ENCODE data around the gene SCG2. TPM values are rescaled to one million over a fixed set of nuclear protein-coding genes. Genes with fewer than 3 reads are reported as not detected.

SCG2 gene
- total RNA-seq, 2 experiments from 2014 or later, result not detected

DNA sequence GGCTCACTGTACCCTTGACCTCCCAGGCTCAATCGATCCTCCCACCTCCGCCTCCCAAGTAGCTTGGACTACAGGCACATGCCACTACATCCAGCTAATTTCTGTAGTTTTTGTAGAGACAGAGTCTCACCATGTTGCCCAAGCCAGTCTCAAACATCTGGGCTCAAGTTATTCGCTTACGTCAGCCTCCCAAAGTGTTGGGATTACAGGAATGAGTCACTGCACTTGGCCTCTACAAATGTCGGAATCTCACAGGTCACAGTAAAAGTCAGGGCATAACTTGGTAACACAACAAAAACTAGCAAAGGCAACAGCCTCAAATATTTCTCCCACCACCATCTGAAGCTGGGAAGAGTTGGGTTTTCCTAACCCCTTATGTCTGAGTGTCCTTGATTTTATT lies 25.3 kb downstream of the SCG2 start:
- intact Hi-C loops (cut with DNase I, micrococcal nuclease), result no loop called here
- Mint-ChIP-seq H3K27ac (no peak overlapping the region), H3K4me1 (ENCODE audit: low read depth) (no peaks in the 10 kb centered on the region), H3K27me3 (peaks cover 2% of the 10 kb centered on the region), H3K4me3 (no peak overlapping the region), H3K9me3 (peaks cover 2% of the 10 kb centered on the region), H3K36me3 (ENCODE audit: low read depth) (no peaks in the 10 kb centered on the region)
- no peak overlapping the region for H3K4me3 ChIP-seq (ENCODE audit: low read length)
- no peaks in the 10 kb centered on the region for H3K27me3 ChIP-seq (ENCODE audit: control insufficient read depth in 1 of 2, insufficient read depth in 2 of 2, low read length in 2 of 2)
- peaks cover 0 to 3% of the 10 kb centered on the region in 2 experiments for H3K9me3 ChIP-seq (ENCODE audit: control insufficient read depth in 1 of 2, insufficient read depth in 1 of 2, low read length in 2 of 2)
- H3K4me1 ChIP-seq (ENCODE audit: insufficient read depth, low read length), result no peaks in the 10 kb centered on the region
- TF ChIP-seq, protein P1, sequence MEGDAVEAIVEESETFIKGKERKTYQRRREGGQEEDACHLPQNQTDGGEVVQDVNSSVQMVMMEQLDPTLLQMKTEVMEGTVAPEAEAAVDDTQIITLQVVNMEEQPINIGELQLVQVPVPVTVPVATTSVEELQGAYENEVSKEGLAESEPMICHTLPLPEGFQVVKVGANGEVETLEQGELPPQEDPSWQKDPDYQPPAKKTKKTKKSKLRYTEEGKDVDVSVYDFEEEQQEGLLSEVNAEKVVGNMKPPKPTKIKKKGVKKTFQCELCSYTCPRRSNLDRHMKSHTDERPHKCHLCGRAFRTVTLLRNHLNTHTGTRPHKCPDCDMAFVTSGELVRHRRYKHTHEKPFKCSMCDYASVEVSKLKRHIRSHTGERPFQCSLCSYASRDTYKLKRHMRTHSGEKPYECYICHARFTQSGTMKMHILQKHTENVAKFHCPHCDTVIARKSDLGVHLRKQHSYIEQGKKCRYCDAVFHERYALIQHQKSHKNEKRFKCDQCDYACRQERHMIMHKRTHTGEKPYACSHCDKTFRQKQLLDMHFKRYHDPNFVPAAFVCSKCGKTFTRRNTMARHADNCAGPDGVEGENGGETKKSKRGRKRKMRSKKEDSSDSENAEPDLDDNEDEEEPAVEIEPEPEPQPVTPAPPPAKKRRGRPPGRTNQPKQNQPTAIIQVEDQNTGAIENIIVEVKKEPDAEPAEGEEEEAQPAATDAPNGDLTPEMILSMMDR (IDR thresholded peaks at IDR 0.05), result no peak
- no peak for DNase-seq
- ChIA-PET CTCF (interaction anchor here (1.5 kb wide), 1 partner anchor 9 kb away, joined by 4 read pairs; no protein-coding TSS in a partner anchor), POLR2A (no interaction called here)
- H3K36me3 ChIP-seq (ENCODE audit: insufficient read depth, low read length), result no peaks in the 10 kb centered on the region
- ATAC-seq (ENCODE audit: poor library complexity), result no peak
- H3K27ac ChIP-seq (ENCODE audit: low read depth in 1 of 2, low read length in 2 of 2), result no peak overlapping the region

DNA sequence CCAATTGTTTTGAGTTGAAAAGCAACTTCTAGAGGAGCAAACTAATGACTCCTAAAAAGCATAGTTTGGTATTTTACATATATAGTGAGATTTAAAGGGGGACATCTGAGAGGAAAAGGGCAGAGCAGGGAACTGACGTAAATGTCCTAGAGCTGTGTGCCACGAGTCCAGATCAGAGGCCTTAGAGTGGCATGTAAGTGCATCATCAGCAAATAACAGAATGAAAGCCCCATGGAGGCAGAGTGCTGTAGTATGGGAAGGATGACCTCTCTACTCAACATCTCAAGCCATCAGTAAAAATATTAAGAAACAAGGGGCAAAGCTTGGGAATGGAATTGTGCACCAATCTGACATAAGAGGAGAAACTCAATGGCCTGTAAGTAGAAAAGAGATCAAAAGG lies 31.4 kb downstream of the SCG2 start:
- no peaks in the 10 kb centered on the region for H3K36me3 Mint-ChIP-seq (ENCODE audit: low read depth)
- H3K9me3 ChIP-seq (ENCODE audit: control insufficient read depth in 1 of 2, insufficient read depth in 1 of 2, low read length in 2 of 2), result no peaks in the 10 kb centered on the region
- H3K4me1 ChIP-seq (ENCODE audit: insufficient read depth, low read length), result no peaks in the 10 kb centered on the region
- H3K27me3 Mint-ChIP-seq, result peaks cover 3% of the 10 kb centered on the region
- ATAC-seq (ENCODE audit: poor library complexity) (no peak), DNase-seq (no peak)
- no peak overlapping the region for H3K27ac Mint-ChIP-seq
- POLR2A ChIA-PET, result no interaction called here
- no peaks in the 10 kb centered on the region for H3K27me3 ChIP-seq (ENCODE audit: control insufficient read depth in 1 of 2, insufficient read depth in 2 of 2, low read length in 2 of 2)
- H3K4me1 Mint-ChIP-seq (ENCODE audit: low read depth), result no peaks in the 10 kb centered on the region
- TF ChIP-seq, protein P1 (IDR thresholded peaks at IDR 0.05), result no peak
- no peak overlapping the region for H3K27ac ChIP-seq (ENCODE audit: low read depth in 1 of 2, low read length in 2 of 2)
- H3K4me3 ChIP-seq (ENCODE audit: low read length), result no peak overlapping the region
- H3K36me3 ChIP-seq (ENCODE audit: insufficient read depth, low read length), result no peaks in the 10 kb centered on the region
- no peak overlapping the region for H3K4me3 Mint-ChIP-seq
- intact Hi-C loops (cut with DNase I, micrococcal nuclease), result no loop called here
- H3K9me3 Mint-ChIP-seq, result no peaks in the 10 kb centered on the region
- CTCF ChIA-PET, result no interaction called here

DNA sequence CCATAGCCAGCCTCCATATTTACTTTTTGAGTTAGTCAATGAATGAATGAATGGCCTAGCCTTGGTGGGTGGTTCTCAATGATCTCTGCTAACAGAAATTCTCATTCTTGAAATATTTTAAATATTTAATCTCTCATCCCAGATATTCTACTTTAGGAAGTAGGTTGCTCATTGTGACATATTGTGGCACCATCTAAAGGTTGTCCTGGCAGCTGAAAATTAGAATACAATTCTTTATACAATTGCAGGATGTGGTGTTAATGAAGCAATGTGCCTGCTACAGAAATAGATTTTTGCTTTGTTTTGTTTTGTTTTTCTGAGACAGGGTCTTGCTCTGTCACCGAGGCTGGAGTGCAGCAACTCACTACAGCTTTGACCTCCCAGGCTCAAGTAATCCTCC lies 35.8 kb downstream of the SCG2 start:
- Mint-ChIP-seq H3K9me3 (no peaks in the 10 kb centered on the region), H3K4me3 (no peak overlapping the region), H3K36me3 (ENCODE audit: low read depth) (no peaks in the 10 kb centered on the region), H3K27me3 (peaks cover 3% of the 10 kb centered on the region), H3K27ac (no peak overlapping the region), H3K4me1 (ENCODE audit: low read depth) (no peaks in the 10 kb centered on the region)
- Histone ChIP-seq H3K36me3 (ENCODE audit: insufficient read depth, low read length) (no peaks in the 10 kb centered on the region), H3K9me3 (ENCODE audit: control insufficient read depth in 1 of 2, insufficient read depth in 1 of 2, low read length in 2 of 2) (no peaks in the 10 kb centered on the region), H3K4me3 (ENCODE audit: low read length) (no peak overlapping the region), H3K27ac (ENCODE audit: low read depth in 1 of 2, low read length in 2 of 2) (no peak overlapping the region), H3K27me3 (ENCODE audit: control insufficient read depth in 1 of 2, insufficient read depth in 2 of 2, low read length in 2 of 2) (no peaks in the 10 kb centered on the region), H3K4me1 (ENCODE audit: insufficient read depth, low read length) (no peaks in the 10 kb centered on the region)
- ChIA-PET POLR2A (no interaction called here), CTCF (no interaction called here)
- DNase-seq, result no peak
- no peak for ATAC-seq (ENCODE audit: poor library complexity)
- TF ChIP-seq, protein P1 (IDR thresholded peaks at IDR 0.05), result no peak
- intact Hi-C loops (cut with DNase I, micrococcal nuclease), result no loop called here

Measured in CD4-positive, alpha-beta T cell (primary cell).